Upper lobe of right lung (tissue), 1 donor: ENCODE data around the gene FAM180A. TPM values are rescaled to one million over a fixed set of nuclear protein-coding genes. Genes with fewer than 3 reads are reported as not detected.

Source experiments
- ATAC-seq: fragments of 200-7000 bp; cut with Tn5 transposase; one replicate; pipeline ENCODE4 v1.9.1; 2020; ENCODE audit warnings: mild to moderate bottlenecking, moderate library complexity
- DNase-seq: peaks from one replicate; pipeline ENCODE4 v3.0.0-alpha.2; 2020
- H3K27ac ChIP-seq: fragments of 200-600 bp; one replicate; pipeline ENCODE4 v1.8.0; 2022
- H3K27me3 ChIP-seq: fragments of 200-600 bp; one replicate; pipeline ENCODE4 v1.8.0; 2022; ENCODE audit warnings: mild to moderate bottlenecking
- H3K36me3 ChIP-seq: fragments of 200-600 bp; one replicate; pipeline ENCODE4 v1.8.0; 2022
- H3K4me1 ChIP-seq: fragments of 200-600 bp; one replicate; pipeline ENCODE4 v1.8.0; 2022
- H3K4me3 ChIP-seq: fragments of 200-600 bp; one replicate; pipeline ENCODE4 v1.8.0; 2022; ENCODE audit warnings: mild to moderate bottlenecking
- H3K9me3 ChIP-seq: fragments of 200-600 bp; one replicate; pipeline ENCODE4 v1.8.0; 2022
- intact Hi-C: fragments of 100-400 bp; cut with DNase I; formaldehyde crosslinking; loops from one replicate; pipeline ENCODE4 v1.11.0; 2022
- long read RNA-seq: library from polyadenylated mRNA; unstranded; transcript quantifications from one replicate; pipeline ENCODE4 v2.0.0, GENCODE V29; 2021
- total RNA-seq: library from RNA; stranded (reverse); fragmentation: NEBNext Ultra II Directional; extraction: Animal tissue kit (Norgen Biotek cat#: 25700); gene quantifications from one replicate; pipeline ENCODE4 v1.2.1, GENCODE V29; 2021
- TF ChIP-seq, protein P1 (sequence below): fragments of 200-600 bp; IDR thresholded peaks from one replicate; pipeline ENCODE4 v1.8.0; 2022; ENCODE audit warnings: antibody characterized with exemption
- donor health status: DM: no; HTN: yes; CAD: no; lungs with severe emphysema.

The FAM180A gene
- 6.8 TPM for total RNA-seq
- long read RNA-seq, partial matches to known transcripts = 0 of 5 reads
- long read RNA-seq, other reads (novel, unspliced or antisense) = 5 of 5 reads

DNA sequence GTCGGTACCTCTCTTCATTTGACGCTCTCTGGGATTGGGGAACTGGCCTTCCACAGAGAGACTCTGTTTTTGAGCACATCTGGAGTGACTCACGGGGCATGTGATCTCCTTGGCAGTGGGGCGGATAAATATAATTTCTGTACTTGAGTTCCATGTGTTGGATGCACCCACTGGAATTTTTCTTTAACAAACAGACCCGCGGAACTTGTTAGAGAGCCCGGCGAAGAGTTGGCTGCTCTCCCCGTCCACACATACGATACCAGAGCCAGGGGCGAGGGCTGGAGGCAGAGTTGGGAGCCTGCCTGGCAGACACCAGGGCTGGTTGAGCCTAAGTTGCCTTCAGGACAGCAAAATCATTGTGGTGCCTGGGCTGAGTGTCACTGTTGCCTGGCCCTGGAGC is at the start of gene FAM180A:
FAM180A (minus strand) TSS at position 44 of the 400 bp plus-strand sequence. CDS start 233 bp downstream, outside the sequence.
- TF ChIP-seq, protein P1, sequence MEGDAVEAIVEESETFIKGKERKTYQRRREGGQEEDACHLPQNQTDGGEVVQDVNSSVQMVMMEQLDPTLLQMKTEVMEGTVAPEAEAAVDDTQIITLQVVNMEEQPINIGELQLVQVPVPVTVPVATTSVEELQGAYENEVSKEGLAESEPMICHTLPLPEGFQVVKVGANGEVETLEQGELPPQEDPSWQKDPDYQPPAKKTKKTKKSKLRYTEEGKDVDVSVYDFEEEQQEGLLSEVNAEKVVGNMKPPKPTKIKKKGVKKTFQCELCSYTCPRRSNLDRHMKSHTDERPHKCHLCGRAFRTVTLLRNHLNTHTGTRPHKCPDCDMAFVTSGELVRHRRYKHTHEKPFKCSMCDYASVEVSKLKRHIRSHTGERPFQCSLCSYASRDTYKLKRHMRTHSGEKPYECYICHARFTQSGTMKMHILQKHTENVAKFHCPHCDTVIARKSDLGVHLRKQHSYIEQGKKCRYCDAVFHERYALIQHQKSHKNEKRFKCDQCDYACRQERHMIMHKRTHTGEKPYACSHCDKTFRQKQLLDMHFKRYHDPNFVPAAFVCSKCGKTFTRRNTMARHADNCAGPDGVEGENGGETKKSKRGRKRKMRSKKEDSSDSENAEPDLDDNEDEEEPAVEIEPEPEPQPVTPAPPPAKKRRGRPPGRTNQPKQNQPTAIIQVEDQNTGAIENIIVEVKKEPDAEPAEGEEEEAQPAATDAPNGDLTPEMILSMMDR = no peak
- H3K9me3 ChIP-seq = no peaks in the 10 kb centered on the region
- H3K4me3 ChIP-seq = peak within 1 kb of the TSS; percentile 40
- no peaks in the 10 kb centered on the region for H3K27me3 ChIP-seq
- intact Hi-C loops = no loop called here
- peaks cover 5% of the 10 kb centered on the region for H3K4me1 ChIP-seq
- H3K27ac ChIP-seq = peak within 1 kb of the TSS; percentile 24
- ATAC-seq (peak; percentile 47), DNase-seq (no peak)
- no peaks in the 10 kb centered on the region for H3K36me3 ChIP-seq

GRCh38 chr7:135798095-135798494 is 49.5 kb upstream of the FAM180A start:
- DNase-seq = no peak
- H3K27ac ChIP-seq = no peak overlapping the region
- peaks cover 9% of the 10 kb centered on the region for H3K4me1 ChIP-seq
- H3K36me3 ChIP-seq = no peaks in the 10 kb centered on the region
- H3K27me3 ChIP-seq = peaks cover 10% of the 10 kb centered on the region
- TF ChIP-seq, protein P1 = no peak
- no peak overlapping the region for H3K4me3 ChIP-seq
- no peak for ATAC-seq
- no peaks in the 10 kb centered on the region for H3K9me3 ChIP-seq
- intact Hi-C loops = no loop called here

DNA sequence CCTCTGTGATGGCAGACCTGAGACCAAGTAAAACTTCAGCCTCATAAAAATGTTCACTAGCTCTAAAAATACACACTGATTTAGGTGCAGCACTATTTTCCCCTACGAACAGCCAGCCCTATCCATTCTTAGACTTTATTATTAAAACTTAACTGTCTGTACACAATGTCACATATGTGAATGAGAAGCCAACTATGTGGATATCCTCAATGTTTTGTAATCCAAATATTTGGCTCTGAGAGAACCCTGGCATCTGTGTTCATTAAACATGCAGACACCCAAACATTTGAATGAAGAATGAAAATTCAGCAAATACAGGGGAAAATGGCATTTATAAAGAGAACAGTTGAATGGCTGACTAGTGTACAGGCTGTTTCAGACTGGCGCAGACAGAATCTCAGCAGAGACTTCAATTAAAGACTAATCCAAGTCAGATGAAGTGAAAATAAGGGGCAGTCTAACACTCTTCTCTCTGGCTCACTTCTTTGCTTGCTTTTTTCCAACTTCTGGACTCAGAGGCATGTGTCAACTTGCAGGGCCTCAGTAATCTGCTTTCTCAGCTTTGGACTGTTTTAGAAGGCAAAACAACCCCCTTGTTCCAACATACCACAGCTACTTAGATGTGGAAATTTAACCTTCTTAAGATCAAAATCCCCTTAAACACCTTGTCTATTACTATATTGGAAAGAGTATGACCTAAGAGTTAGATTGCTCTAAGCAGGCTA is 47.4 kb upstream of the FAM180A start:
- intact Hi-C loops = no loop called here
- TF ChIP-seq, protein P1 = no peak
- peaks cover 10% of the 10 kb centered on the region for H3K27me3 ChIP-seq
- no peak overlapping the region for H3K4me3 ChIP-seq
- no peaks in the 10 kb centered on the region for H3K9me3 ChIP-seq
- peak overlapping the region; percentile 63 for H3K27ac ChIP-seq
- H3K36me3 ChIP-seq = no peaks in the 10 kb centered on the region
- ATAC-seq (no peak), DNase-seq (no peak)
- H3K4me1 ChIP-seq = peaks cover 9% of the 10 kb centered on the region

- Histone ChIP-seq H3K27ac (no peak overlapping the region), H3K36me3 (no peaks in the 10 kb centered on the region), H3K9me3 (no peaks in the 10 kb centered on the region), H3K4me3 (no peak overlapping the region), H3K27me3 (no peaks in the 10 kb centered on the region), H3K4me1 (peaks cover 5% of the 10 kb centered on the region)
- DNase-seq (no peak), ATAC-seq (no peak)
- intact Hi-C loops = no loop called here
- TF ChIP-seq, protein P1 = no peak
These were observed 45.2 kb upstream of the FAM180A start for GRCh38 chr7:135793841-135794240.

GRCh38 chr7:135792866-135793265 is 44.3 kb upstream of the FAM180A start:
- H3K27me3 ChIP-seq = no peaks in the 10 kb centered on the region
- peaks cover 5% of the 10 kb centered on the region for H3K4me1 ChIP-seq
- H3K27ac ChIP-seq = no peak overlapping the region
- no peak for ATAC-seq
- H3K9me3 ChIP-seq = no peaks in the 10 kb centered on the region
- H3K4me3 ChIP-seq = no peak overlapping the region
- intact Hi-C loops = no loop called here
- TF ChIP-seq, protein P1 = no peak
- H3K36me3 ChIP-seq = no peaks in the 10 kb centered on the region
- DNase-seq = no peak
